BLaER1 treated with 17β-estradiol and CSF1 and Interleukin-3, amounts not matched to agents 10 nM and 100 nM (cell line): ENCODE measurements around the gene ABCC3.

ENCODE experiments used
- H3K27ac ChIP-seq, 11 experiments: shearing (Covaris generic); formaldehyde crosslinking; 2 replicates each; pipeline ENCODE4 v1.8.1; 2022
- H3K27me3 ChIP-seq, 11 experiments: shearing (Covaris generic); formaldehyde crosslinking; 2 replicates each; pipeline ENCODE4 v1.8.1; 2022
- H3K36me3 ChIP-seq, 11 experiments: shearing (Covaris generic); formaldehyde crosslinking; 2 replicates each; pipeline ENCODE4 v1.8.1; 2022
- H3K4me1 ChIP-seq, 10 experiments: shearing (Covaris generic); formaldehyde crosslinking; 2 replicates each; pipeline ENCODE4 v1.8.1; 2022
- H3K4me2 ChIP-seq, 11 experiments: shearing (Covaris generic); formaldehyde crosslinking; 2 replicates each; pipeline ENCODE4 v1.8.1; 2022
- H3K4me3 ChIP-seq, 10 experiments: shearing (Covaris generic); formaldehyde crosslinking; 2 replicates each; pipeline ENCODE4 v1.8.1; 2022
- H3K9ac ChIP-seq, 11 experiments: shearing (Covaris generic); formaldehyde crosslinking; 2 replicates each; pipeline ENCODE4 v1.8.1; 2022
- H3K9me3 ChIP-seq, 11 experiments: shearing (Covaris generic); formaldehyde crosslinking; replicated peaks in 1 of 11; 2 replicates each; pipeline ENCODE4 v1.8.1; 2022
- H4K20me1 ChIP-seq, 11 experiments: shearing (Covaris generic); formaldehyde crosslinking; 2 replicates each; pipeline ENCODE4 v1.8.1; 2022
- Cebpa-rat ChIP-seq, 11 experiments: shearing (Covaris generic); IDR thresholded peaks; 2 replicates each; pipeline ENCODE4 v1.8.1; 2022

ABCC3 gene

DNA sequence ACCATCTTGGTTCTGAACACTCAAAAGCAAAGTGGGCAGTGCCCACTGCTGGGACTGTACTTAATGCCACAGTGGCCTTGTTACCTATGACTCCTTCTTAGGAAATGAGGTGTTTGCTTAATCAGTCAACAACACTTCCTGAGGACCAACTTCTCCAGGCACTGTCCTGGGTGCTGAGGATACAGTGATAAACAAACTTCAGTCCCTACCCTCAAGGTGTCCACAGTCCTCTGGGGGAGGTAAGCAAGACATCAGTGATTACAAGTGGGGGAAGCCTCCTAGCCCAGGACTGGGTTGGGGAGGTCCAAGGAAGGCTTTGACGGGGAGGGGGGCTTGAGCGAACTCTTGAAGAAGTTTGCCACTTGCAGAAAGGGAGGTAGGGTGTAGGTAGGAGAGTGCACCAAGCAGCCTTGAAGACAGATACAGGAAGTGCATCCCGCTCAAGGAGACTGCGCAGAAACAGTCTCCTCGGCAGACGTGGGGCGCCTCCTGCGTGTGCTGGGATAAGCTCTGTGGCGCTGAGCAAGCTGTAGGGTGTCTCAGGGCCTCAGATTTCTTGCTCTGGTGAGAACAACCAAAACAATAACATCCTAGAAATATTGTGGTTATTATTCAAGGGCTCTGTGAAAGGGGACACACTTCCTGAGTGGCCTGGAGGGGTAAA lies 2.6 kb upstream of the ABCC3 start:
- peaks cover 0 to 32% (median 8%) of the 10 kb centered on the region in 11 experiments; a peak in 7 of 22 replicates for H4K20me1 ChIP-seq
- H3K27ac ChIP-seq = no peak overlapping the region
- H3K36me3 ChIP-seq = no peaks in the 10 kb centered on the region
- H3K4me2 ChIP-seq = 0 out of 22 replicates have a peak overlapping the region, but pooled peaks of 2 of the 11 experiments have one; percentile 15 to 26
- no peak overlapping the region for H3K4me3 ChIP-seq
- no peak for TF ChIP-seq Cebpa-rat (IDR thresholded peaks at IDR 0.05)
- H3K9ac ChIP-seq = no peak overlapping the region
- H3K4me1 ChIP-seq = peaks cover 13 to 31% (median 20%) of the 10 kb centered on the region in 10 experiments
- peaks cover 57 to 68% (median 62%) of the 10 kb centered on the region in 11 experiments for H3K27me3 ChIP-seq
- no peaks in the 10 kb centered on the region for H3K9me3 ChIP-seq

DNA sequence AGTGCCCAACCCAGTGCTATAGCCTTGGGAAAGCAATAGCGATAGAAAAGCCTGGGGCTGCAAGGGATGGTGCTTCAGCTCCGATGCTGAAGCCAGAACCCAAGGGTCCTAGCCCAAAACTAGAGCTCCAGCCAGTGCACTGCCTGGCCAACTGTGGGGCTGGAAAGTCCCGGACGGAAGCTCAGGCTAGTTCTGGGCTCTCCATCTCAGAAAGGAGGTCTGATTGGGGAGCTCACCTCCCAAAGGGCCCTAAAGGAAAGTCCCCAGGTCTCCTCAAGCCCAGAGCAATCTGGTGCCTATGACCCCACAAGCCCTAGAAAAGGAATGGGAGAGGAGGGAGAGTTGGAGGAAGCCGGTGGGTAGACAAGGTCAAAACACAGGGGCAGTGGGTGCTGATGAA lies 2.0 kb upstream of the ABCC3 start:
- H4K20me1 ChIP-seq = peaks cover 0 to 32% (median 8%) of the 10 kb centered on the region in 11 experiments; a peak in 7 of 22 replicates
- no peak for TF ChIP-seq Cebpa-rat (IDR thresholded peaks at IDR 0.05)

DNA sequence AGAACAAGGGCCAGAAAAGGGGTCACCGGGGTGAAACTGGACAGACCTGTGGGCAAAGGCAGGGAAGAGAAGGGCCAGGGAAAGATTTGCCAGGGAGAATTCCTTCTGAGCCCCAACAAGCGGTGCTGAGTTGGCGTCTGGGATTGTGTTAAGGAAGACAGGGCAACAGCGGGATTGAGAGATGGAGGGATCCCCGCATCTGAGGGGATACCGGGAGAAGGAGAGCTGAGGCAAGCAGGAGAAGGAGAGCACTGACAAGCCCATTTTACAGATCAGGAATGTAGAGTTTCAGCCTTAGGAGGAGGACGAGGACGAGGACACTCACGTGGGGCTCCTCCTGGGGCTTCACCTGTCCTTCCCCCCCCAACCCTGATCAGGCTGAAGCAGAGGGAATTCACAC lies 998 bp upstream of the ABCC3 start:
- Histone ChIP-seq H3K36me3 (no peaks in the 10 kb centered on the region), H3K4me2 (no peak overlapping the region), H4K20me1 (peaks cover 0 to 33% (median 8%) of the 10 kb centered on the region in 11 experiments; a peak in 7 of 22 replicates), H3K9me3 (no peaks in the 10 kb centered on the region), H3K4me1 (peaks cover 16 to 34% (median 18%) of the 10 kb centered on the region in 10 experiments), H3K27ac (no peak overlapping the region), H3K9ac (no peak overlapping the region), H3K4me3 (no peak overlapping the region), H3K27me3 (peaks cover 55 to 79% (median 73%) of the 10 kb centered on the region in 11 experiments)
- TF ChIP-seq Cebpa-rat (IDR thresholded peaks at IDR 0.05) = no peak

More for the DNA sequence above, 2.0 kb upstream of the ABCC3 start:
- no peak overlapping the region for H3K4me3 ChIP-seq
- H3K9ac ChIP-seq = no peak overlapping the region
- no peak overlapping the region for H3K4me2 ChIP-seq
- no peak overlapping the region for H3K27ac ChIP-seq
- peaks cover 16 to 34% (median 19%) of the 10 kb centered on the region in 10 experiments for H3K4me1 ChIP-seq
- H3K27me3 ChIP-seq = peaks cover 62 to 72% (median 68%) of the 10 kb centered on the region in 11 experiments
- H3K9me3 ChIP-seq = no peaks in the 10 kb centered on the region
- no peaks in the 10 kb centered on the region for H3K36me3 ChIP-seq

DNA sequence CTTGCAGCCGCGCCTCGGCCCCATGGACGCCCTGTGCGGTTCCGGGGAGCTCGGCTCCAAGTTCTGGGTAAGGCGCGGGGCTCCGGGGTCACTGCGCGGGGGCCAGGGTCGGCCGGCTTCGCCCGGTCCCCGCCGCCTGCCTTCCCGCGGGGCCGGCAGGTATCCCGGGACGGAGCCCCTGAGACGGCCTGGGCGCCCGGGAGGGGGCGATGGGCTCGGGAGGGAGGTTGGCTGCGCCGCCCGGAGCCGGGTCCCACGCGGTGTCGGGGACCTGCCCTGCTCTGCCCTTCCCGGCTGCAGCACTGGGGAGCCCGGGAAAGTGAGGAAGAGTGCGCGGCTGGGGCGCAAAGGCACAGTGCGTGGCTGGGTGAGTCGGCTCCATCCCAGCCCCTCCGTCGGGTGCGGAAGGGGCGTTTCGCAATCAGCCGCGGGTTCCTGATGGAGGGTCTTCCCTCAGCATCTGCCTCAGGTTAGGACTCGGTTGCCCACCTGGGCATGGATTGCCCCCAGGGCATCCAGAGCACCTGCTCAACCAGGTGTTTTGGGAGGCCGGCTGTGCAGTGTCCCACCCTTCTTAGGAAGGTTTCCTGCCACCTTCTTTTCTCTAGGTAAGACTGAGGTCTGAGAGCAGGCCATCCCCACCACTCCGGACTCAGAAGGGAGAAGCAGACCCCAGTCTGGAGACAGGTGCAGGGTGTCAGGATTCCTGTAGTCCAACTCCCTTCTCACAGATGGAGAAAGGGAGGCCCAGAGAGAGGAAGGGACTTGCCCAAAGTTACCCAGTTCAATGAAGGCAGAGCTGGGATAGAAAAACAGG lies 442 bp downstream of the ABCC3 start:
- H3K27me3 ChIP-seq = peaks cover 55 to 79% (median 73%) of the 10 kb centered on the region in 11 experiments
- no peaks in the 10 kb centered on the region for H3K36me3 ChIP-seq
- H3K4me1 ChIP-seq = peaks cover 30 to 49% (median 33%) of the 10 kb centered on the region in 10 experiments
- no peak overlapping the region for H3K27ac ChIP-seq
- H3K4me3 ChIP-seq = 0 out of 20 replicates have a peak overlapping the region, but pooled peaks of 1 of the 10 experiments have one; percentile 16
- H4K20me1 ChIP-seq = peaks cover 0 to 40% (median 8%) of the 10 kb centered on the region in 11 experiments; a peak in 7 of 22 replicates
- no peaks in the 10 kb centered on the region for H3K9me3 ChIP-seq
- peak in 1 of 11 experiments; percentile 33; a peak in 1 of 22 replicates for TF ChIP-seq Cebpa-rat (IDR thresholded peaks at IDR 0.05)
- H3K9ac ChIP-seq = no peak overlapping the region
- H3K4me2 ChIP-seq = peak overlapping the region in 5 of 11 experiments; percentile 5 to 62 (median 44); a peak in 8 of 22 replicates

DNA sequence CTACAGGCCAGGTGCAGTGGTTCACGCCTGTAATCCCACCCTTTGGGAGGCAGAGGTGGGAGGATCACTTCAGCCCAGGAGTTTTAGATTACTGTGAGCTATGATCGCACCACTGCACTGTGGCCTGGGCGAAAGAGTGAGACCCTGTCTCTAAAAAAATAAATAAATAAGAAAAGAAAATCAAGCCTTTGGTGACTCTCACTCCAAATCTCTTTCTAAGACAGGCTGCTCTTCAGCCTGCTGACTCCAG lies 976 bp downstream of the ABCC3 start:
- TF ChIP-seq Cebpa-rat (IDR thresholded peaks at IDR 0.05) = no peak
- Histone ChIP-seq H3K4me2 (no peak overlapping the region), H3K9me3 (no peaks in the 10 kb centered on the region), H3K4me3 (no peak overlapping the region), H4K20me1 (peaks cover 0 to 40% (median 8%) of the 10 kb centered on the region in 11 experiments; a peak in 7 of 22 replicates), H3K4me1 (peaks cover 35 to 54% (median 38%) of the 10 kb centered on the region in 10 experiments), H3K36me3 (no peaks in the 10 kb centered on the region), H3K27ac (no peak overlapping the region), H3K27me3 (peaks cover 55 to 79% (median 73%) of the 10 kb centered on the region in 11 experiments), H3K9ac (no peak overlapping the region)

DNA sequence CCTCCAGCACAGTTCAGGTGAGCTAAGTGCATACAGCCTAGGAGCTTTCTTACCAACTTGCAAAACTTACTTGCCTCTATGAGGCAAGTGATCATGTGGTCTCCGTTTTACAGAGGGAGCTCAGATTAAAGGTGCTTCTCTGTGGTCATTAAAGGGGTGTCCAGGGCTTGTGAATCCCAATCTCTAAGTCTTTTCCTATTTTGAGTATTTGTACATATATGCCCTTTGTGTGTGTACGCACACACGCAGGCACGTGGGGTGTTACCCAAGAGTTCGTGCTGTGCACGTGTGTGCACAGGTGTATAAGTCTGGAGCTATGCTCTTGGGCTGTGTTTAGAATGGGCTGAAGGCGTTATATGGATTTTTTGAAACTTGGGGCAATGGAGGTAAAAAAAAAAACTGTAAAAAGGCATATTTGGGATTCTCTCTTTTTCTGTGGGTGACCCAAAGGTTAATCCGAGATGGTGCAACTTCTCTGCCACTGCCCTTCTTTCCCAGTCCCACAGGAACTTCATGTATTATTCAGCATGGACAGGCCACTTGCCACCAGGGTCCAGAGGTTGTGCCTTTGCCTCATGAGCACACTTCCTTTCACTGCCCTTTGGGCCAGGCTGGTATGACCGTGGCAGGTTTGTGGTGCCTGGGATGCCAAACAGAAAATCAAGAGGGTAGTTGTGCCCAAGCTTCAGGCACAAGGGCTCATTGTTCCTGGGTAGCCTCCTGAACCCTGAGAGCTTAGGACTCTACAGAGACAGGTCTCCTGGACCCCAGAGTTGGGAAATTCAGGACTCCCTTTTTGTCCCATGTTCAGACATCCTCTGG lies 1.5 kb downstream of the ABCC3 start:
- no peak overlapping the region for H3K9ac ChIP-seq
- H3K27ac ChIP-seq = no peak overlapping the region
- no peaks in the 10 kb centered on the region for H3K9me3 ChIP-seq
- peaks cover 0 to 40% (median 8%) of the 10 kb centered on the region in 11 experiments; a peak in 7 of 22 replicates for H4K20me1 ChIP-seq
- no peak overlapping the region for H3K4me3 ChIP-seq
- H3K27me3 ChIP-seq = peaks cover 54 to 75% (median 71%) of the 10 kb centered on the region in 11 experiments
- no peaks in the 10 kb centered on the region for H3K36me3 ChIP-seq
- no peak overlapping the region for H3K4me2 ChIP-seq
- peaks cover 41 to 57% (median 43%) of the 10 kb centered on the region in 10 experiments for H3K4me1 ChIP-seq
- no peak for TF ChIP-seq Cebpa-rat (IDR thresholded peaks at IDR 0.05)

DNA sequence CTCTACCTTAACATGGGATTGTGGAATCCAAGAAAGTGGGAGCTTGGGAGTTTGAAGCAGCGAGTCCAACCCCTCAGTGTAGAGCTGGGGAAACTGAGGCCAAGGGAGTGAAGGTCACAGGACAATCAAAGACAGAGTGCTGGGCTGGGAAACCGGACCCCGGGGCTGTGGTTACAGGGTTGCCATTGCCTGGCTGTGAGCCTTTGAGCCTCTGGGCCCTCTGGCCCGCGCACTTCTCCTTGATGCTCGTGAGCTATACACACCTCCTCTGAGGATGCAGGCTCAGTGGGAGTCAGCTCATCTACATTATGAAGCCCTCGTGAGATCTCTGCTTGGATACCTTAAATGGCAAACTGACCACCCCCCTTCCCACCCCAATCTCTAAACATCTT lies 2.1 kb downstream of the ABCC3 start:
- peak overlapping the region in 7 of 11 experiments; percentile 45 to 89 (median 78); a peak in 9 of 22 replicates for H3K4me2 ChIP-seq
- no peaks in the 10 kb centered on the region for H3K36me3 ChIP-seq
- TF ChIP-seq Cebpa-rat (IDR thresholded peaks at IDR 0.05) = no peak
- H3K4me3 ChIP-seq = no peak overlapping the region
- H4K20me1 ChIP-seq = peaks cover 0 to 36% (median 8%) of the 10 kb centered on the region in 11 experiments; a peak in 7 of 22 replicates
- H3K27me3 ChIP-seq = peaks cover 50 to 69% (median 65%) of the 10 kb centered on the region in 11 experiments
- no peak overlapping the region for H3K9ac ChIP-seq
- no peaks in the 10 kb centered on the region for H3K9me3 ChIP-seq
- no peak overlapping the region for H3K27ac ChIP-seq
- peaks cover 43 to 58% (median 48%) of the 10 kb centered on the region in 10 experiments for H3K4me1 ChIP-seq

- no peak overlapping the region for H3K9ac ChIP-seq
- peaks cover 0 to 31% (median 8%) of the 10 kb centered on the region in 11 experiments; a peak in 7 of 22 replicates for H4K20me1 ChIP-seq
- no peak overlapping the region for H3K4me3 ChIP-seq
- H3K27ac ChIP-seq = no peak overlapping the region
- no peaks in the 10 kb centered on the region for H3K36me3 ChIP-seq
- no peaks in the 10 kb centered on the region for H3K9me3 ChIP-seq
- peaks cover 42 to 57% (median 53%) of the 10 kb centered on the region in 11 experiments for H3K27me3 ChIP-seq
- H3K4me1 ChIP-seq = peaks cover 43 to 61% (median 48%) of the 10 kb centered on the region in 10 experiments
- no peak for TF ChIP-seq Cebpa-rat (IDR thresholded peaks at IDR 0.05)
- peak overlapping the region; percentile 65 to 89 (median 82); a peak in 20 of 22 replicates for H3K4me2 ChIP-seq
Observed at GRCh38 chr17:50637829-50638605, 3.3 kb downstream of the ABCC3 start.
